Measurements from ENCODE around the gene CEACAM3. TPM values are rescaled to one million over a fixed set of nuclear protein-coding genes. Genes with fewer than 3 reads are reported as not detected.

CEACAM3 gene
- total and polyA plus RNA-seq, 4 donors, result 0.37 to 0.70 (median 0.59) TPM; not detected in 1

- no peak for TF ChIP-seq CTCF (IDR thresholded peaks at IDR 0.05; ENCODE audit: low read depth, low read length, missing input control)
- no peak for TF ChIP-seq GABPA (IDR thresholded peaks at IDR 0.05 in 1 of 2, conservative IDR thresholded peaks at IDR 0.05 in 1 of 2)
- TF ChIP-seq FOXA1 (IDR thresholded peaks at IDR 0.05), result no peak
- TF ChIP-seq JUND (IDR thresholded peaks at IDR 0.05), result no peak
- TF ChIP-seq, protein P1, sequence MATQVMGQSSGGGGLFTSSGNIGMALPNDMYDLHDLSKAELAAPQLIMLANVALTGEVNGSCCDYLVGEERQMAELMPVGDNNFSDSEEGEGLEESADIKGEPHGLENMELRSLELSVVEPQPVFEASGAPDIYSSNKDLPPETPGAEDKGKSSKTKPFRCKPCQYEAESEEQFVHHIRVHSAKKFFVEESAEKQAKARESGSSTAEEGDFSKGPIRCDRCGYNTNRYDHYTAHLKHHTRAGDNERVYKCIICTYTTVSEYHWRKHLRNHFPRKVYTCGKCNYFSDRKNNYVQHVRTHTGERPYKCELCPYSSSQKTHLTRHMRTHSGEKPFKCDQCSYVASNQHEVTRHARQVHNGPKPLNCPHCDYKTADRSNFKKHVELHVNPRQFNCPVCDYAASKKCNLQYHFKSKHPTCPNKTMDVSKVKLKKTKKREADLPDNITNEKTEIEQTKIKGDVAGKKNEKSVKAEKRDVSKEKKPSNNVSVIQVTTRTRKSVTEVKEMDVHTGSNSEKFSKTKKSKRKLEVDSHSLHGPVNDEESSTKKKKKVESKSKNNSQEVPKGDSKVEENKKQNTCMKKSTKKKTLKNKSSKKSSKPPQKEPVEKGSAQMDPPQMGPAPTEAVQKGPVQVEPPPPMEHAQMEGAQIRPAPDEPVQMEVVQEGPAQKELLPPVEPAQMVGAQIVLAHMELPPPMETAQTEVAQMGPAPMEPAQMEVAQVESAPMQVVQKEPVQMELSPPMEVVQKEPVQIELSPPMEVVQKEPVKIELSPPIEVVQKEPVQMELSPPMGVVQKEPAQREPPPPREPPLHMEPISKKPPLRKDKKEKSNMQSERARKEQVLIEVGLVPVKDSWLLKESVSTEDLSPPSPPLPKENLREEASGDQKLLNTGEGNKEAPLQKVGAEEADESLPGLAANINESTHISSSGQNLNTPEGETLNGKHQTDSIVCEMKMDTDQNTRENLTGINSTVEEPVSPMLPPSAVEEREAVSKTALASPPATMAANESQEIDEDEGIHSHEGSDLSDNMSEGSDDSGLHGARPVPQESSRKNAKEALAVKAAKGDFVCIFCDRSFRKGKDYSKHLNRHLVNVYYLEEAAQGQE (IDR thresholded peaks at IDR 0.05), result no peak
- no peak for TF ChIP-seq NR2F2 (IDR thresholded peaks at IDR 0.05)
- no peak for TF ChIP-seq MAX (IDR thresholded peaks at IDR 0.05)
- TF ChIP-seq SP1 (IDR thresholded peaks at IDR 0.05), result no peak
- TF ChIP-seq FOXA2 (IDR thresholded peaks at IDR 0.05), result no peak
- no peak for TF ChIP-seq HNF4A (conservative IDR thresholded peaks at IDR 0.05)
- no peak for TF ChIP-seq RAD21 (IDR thresholded peaks at IDR 0.05)
- TF ChIP-seq TAF1 (conservative IDR thresholded peaks at IDR 0.05), result no peak
- no peak for TF ChIP-seq YY1 (IDR thresholded peaks at IDR 0.05)
- no peak for TF ChIP-seq HNF4G (IDR thresholded peaks at IDR 0.05)
- no peak for TF ChIP-seq ATF3 (IDR thresholded peaks at IDR 0.05)
- Histone ChIP-seq H3K9me3 (ENCODE audit: control insufficient read depth in 4 of 4, low read length in 3 of 4) (no peaks in the 10 kb centered on the region), H3K36me3 (ENCODE audit: control insufficient read depth in 4 of 4, insufficient read depth in 3 of 4, low read depth in 1 of 4, low read length in 3 of 4) (no peaks in the 10 kb centered on the region), H3K9ac (ENCODE audit: low read depth in 1 of 2, low read length in 2 of 2) (no peak overlapping the region), H3K4me3 (ENCODE audit: low read depth in 1 of 3, low read length in 3 of 3) (no peak overlapping the region), H3K27me3 (ENCODE audit: control insufficient read depth in 4 of 4, insufficient read depth in 4 of 4, low read length in 3 of 4) (peaks cover 0 to 2% (median 0%) of the 10 kb centered on the region in 4 donors), H3K27ac (ENCODE audit: low read depth in 1 of 2, low read length in 2 of 2) (no peak overlapping the region), H3K4me1 (ENCODE audit: control insufficient read depth in 4 of 4, insufficient read depth in 4 of 4, low read length in 3 of 4) (peaks cover 0 to 3% (median 0%) of the 10 kb centered on the region in 4 donors)
- 72% methylated on average over 3 of the region's 3 CpGs for WGBS
- DNase-seq (ENCODE audit: low spot score), result no peak
Measured at GRCh38 chr19:41807176-41807575, 10.8 kb downstream of the CEACAM3 start.

GRCh38 chr19:41808663-41809566 is 12.5 kb downstream of the CEACAM3 start:
- WGBS, result 71% methylated on average over 16 of the region's 16 CpGs
- H3K27ac ChIP-seq (ENCODE audit: low read depth in 1 of 2, low read length in 2 of 2), result peak overlapping the region; percentile 23 to 70

More at GRCh38 chr19:41808663-41809566, 12.5 kb downstream of the CEACAM3 start:
- no peak for DNase-seq (ENCODE audit: low spot score)
- H3K4me3 ChIP-seq (ENCODE audit: low read depth in 1 of 3, low read length in 3 of 3), result no peak overlapping the region
- TF ChIP-seq RXRA (IDR thresholded peaks at IDR 0.05) (no peak), RAD21 (IDR thresholded peaks at IDR 0.05) (no peak), ZBTB33 (IDR thresholded peaks at IDR 0.05) (no peak), FOXA2 (IDR thresholded peaks at IDR 0.05) (no peak), ATF3 (IDR thresholded peaks at IDR 0.05) (no peak), JUND (IDR thresholded peaks at IDR 0.05) (no peak), YY1 (IDR thresholded peaks at IDR 0.05) (no peak), EGR1 (IDR thresholded peaks at IDR 0.05; ENCODE audit: low read depth in 2 of 2) (no peak), FOXA1 (IDR thresholded peaks at IDR 0.05) (no peak), NR2F2 (IDR thresholded peaks at IDR 0.05) (no peak), HNF4G (IDR thresholded peaks at IDR 0.05) (no peak)
- TF ChIP-seq, protein P1 (IDR thresholded peaks at IDR 0.05), result no peak
- H3K9ac ChIP-seq (ENCODE audit: low read depth in 1 of 2, low read length in 2 of 2), result no peak overlapping the region
- no peaks in the 10 kb centered on the region for H3K36me3 ChIP-seq (ENCODE audit: control insufficient read depth in 4 of 4, insufficient read depth in 3 of 4, low read depth in 1 of 4, low read length in 3 of 4)
- no peaks in the 10 kb centered on the region for H3K9me3 ChIP-seq (ENCODE audit: control insufficient read depth in 4 of 4, low read length in 3 of 4)
- peaks cover 0 to 2% (median 0%) of the 10 kb centered on the region in 4 donors for H3K27me3 ChIP-seq (ENCODE audit: control insufficient read depth in 4 of 4, insufficient read depth in 4 of 4, low read length in 3 of 4)
- H3K4me1 ChIP-seq (ENCODE audit: control insufficient read depth in 4 of 4, insufficient read depth in 4 of 4, low read length in 3 of 4), result peaks cover 0 to 3% (median 0%) of the 10 kb centered on the region in 4 donors

Data from liver (tissue), 9 donors.